ENCODE measurements around the gene NAA38. TPM values are rescaled to one million over a fixed set of nuclear protein-coding genes. Genes with fewer than 3 reads are reported as not detected.

Gene NAA38
- total and polyA plus RNA-seq, 2 experiments from 2014 or later: 17.1 to 74.8 TPM

DNA sequence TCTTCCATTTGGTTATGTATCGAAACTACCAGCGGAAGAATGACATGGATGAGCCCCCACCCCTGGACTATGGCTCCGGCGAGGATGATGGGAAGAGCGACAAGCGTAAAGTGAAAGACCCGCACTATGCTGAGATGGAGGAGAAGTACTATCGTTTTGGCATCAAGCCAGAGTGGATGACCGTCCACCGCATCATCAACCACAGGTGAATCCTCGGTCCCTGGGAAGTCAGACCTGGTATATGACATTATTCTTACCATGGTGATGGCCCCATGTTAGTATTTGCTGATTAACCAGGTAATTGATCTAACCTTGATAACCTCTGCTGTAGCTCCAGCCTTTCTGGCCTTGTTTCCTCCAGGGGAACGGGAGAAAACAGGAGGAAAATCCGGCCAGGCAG is 39.7 kb upstream of the NAA38 start (continued):
- TF ChIP-seq, protein P1, sequence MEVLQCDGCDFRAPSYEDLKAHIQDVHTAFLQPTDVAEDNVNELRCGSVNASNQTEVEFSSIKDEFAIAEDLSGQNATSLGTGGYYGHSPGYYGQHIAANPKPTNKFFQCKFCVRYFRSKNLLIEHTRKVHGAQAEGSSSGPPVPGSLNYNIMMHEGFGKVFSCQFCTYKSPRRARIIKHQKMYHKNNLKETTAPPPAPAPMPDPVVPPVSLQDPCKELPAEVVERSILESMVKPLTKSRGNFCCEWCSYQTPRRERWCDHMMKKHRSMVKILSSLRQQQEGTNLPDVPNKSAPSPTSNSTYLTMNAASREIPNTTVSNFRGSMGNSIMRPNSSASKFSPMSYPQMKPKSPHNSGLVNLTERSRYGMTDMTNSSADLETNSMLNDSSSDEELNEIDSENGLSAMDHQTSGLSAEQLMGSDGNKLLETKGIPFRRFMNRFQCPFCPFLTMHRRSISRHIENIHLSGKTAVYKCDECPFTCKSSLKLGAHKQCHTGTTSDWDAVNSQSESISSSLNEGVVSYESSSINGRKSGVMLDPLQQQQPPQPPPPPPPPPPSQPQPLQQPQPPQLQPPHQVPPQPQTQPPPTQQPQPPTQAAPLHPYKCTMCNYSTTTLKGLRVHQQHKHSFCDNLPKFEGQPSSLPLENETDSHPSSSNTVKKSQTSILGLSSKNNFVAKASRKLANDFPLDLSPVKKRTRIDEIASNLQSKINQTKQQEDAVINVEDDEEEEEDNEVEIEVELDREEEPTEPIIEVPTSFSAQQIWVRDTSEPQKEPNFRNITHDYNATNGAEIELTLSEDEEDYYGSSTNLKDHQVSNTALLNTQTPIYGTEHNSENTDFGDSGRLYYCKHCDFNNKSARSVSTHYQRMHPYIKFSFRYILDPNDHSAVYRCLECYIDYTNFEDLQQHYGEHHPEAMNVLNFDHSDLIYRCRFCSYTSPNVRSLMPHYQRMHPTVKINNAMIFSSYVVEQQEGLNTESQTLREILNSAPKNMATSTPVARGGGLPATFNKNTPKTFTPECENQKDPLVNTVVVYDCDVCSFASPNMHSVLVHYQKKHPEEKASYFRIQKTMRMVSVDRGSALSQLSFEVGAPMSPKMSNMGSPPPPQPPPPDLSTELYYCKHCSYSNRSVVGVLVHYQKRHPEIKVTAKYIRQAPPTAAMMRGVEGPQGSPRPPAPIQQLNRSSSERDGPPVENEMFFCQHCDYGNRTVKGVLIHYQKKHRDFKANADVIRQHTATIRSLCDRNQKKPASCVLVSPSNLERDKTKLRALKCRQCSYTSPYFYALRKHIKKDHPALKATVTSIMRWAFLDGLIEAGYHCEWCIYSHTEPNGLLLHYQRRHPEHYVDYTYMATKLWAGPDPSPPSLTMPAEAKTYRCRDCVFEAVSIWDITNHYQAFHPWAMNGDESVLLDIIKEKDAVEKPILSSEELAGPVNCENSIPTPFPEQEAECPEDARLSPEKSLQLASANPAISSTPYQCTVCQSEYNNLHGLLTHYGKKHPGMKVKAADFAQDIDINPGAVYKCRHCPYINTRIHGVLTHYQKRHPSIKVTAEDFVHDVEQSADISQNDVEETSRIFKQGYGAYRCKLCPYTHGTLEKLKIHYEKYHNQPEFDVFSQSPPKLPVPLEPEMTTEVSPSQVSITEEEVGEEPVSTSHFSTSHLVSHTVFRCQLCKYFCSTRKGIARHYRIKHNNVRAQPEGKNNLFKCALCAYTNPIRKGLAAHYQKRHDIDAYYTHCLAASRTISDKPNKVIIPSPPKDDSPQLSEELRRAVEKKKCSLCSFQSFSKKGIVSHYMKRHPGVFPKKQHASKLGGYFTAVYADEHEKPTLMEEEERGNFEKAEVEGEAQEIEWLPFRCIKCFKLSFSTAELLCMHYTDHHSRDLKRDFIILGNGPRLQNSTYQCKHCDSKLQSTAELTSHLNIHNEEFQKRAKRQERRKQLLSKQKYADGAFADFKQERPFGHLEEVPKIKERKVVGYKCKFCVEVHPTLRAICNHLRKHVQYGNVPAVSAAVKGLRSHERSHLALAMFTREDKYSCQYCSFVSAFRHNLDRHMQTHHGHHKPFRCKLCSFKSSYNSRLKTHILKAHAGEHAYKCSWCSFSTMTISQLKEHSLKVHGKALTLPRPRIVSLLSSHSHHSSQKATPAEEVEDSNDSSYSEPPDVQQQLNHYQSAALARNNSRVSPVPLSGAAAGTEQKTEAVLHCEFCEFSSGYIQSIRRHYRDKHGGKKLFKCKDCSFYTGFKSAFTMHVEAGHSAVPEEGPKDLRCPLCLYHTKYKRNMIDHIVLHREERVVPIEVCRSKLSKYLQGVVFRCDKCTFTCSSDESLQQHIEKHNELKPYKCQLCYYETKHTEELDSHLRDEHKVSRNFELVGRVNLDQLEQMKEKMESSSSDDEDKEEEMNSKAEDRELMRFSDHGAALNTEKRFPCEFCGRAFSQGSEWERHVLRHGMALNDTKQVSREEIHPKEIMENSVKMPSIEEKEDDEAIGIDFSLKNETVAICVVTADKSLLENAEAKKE (CRISPR knock-in tag; IDR thresholded peaks at IDR 0.05): no peak
- TF ChIP-seq NANOG (IDR thresholded peaks at IDR 0.05; ENCODE audit: borderline replicate concordance): no peak

DNA sequence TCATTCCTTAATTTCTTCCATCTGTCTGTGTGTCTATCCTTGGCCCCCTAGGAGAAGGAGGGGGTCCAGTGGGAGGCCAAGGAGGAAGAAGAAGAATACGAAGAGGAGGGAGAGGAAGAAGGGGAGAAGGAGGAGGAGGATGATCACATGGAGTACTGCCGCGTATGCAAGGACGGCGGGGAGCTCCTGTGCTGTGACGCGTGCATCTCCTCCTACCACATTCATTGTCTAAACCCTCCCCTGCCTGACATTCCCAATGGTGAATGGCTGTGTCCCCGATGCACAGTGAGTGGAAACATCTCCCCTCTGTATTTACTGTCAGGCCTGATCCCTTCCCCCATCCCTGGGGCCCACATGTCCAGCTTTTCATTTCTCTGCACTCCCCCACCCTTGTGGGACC is 37.5 kb upstream of the NAA38 start:
- DNase-seq (ENCODE audit: low spot score): no peak
- Mint-ChIP-seq H3K9me3 (no peaks in the 10 kb centered on the region), H3K36me3 (ENCODE audit: low read depth) (peaks cover 23% of the 10 kb centered on the region), H3K27me3 (ENCODE audit: insufficient read depth, low read depth, poor library complexity) (peaks cover 8% of the 10 kb centered on the region), H3K4me1 (no peaks in the 10 kb centered on the region), H3K27ac (no peak overlapping the region), H3K4me3 (no peak overlapping the region)
- Histone ChIP-seq H3K4me2 (no peak overlapping the region), H3K27me3 (ENCODE audit: insufficient read depth) (no peaks in the 10 kb centered on the region), H3F3A (replicated peaks; ENCODE audit: low read depth) (no peaks in the 10 kb centered on the region), H2AFZ (no peak overlapping the region), H3K4me3 (no peak overlapping the region), H3K27ac (ENCODE audit: low read depth) (no peak overlapping the region), H3K9me2 (ENCODE audit: insufficient read depth) (no peaks in the 10 kb centered on the region), H3K79me2 (replicated peaks; ENCODE audit: insufficient read depth) (no peaks in the 10 kb centered on the region), H3K36me3 (ENCODE audit: insufficient read depth) (0 out of 2 replicates have a peak, but pooled peaks cover 3% of the 10 kb centered on the region), H4K20me1 (replicated peaks; ENCODE audit: insufficient read depth) (no peaks in the 10 kb centered on the region), H3K4me1 (ENCODE audit: insufficient read depth) (no peaks in the 10 kb centered on the region)
- ATAC-seq: no peak
- TF ChIP-seq STAT1 (IDR thresholded peaks at IDR 0.05; ENCODE audit: unreplicated experiment) (no peak), POLR2AphosphoS5 (IDR thresholded peaks at IDR 0.05; ENCODE audit: low read depth) (no peak), ZNF331 (CRISPR knock-in tag; IDR thresholded peaks at IDR 0.05; ENCODE audit: low read depth) (no peak), CREB1 (CRISPR knock-in tag; IDR thresholded peaks at IDR 0.05; ENCODE audit: low read depth) (no peak), JUNB (IDR thresholded peaks at IDR 0.05; ENCODE audit: unreplicated experiment) (no peak)
- TF ChIP-seq, protein P2, sequence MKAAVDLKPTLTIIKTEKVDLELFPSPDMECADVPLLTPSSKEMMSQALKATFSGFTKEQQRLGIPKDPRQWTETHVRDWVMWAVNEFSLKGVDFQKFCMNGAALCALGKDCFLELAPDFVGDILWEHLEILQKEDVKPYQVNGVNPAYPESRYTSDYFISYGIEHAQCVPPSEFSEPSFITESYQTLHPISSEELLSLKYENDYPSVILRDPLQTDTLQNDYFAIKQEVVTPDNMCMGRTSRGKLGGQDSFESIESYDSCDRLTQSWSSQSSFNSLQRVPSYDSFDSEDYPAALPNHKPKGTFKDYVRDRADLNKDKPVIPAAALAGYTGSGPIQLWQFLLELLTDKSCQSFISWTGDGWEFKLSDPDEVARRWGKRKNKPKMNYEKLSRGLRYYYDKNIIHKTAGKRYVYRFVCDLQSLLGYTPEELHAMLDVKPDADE (IDR thresholded peaks at IDR 0.05): no peak
- TF ChIP-seq, protein P3, sequence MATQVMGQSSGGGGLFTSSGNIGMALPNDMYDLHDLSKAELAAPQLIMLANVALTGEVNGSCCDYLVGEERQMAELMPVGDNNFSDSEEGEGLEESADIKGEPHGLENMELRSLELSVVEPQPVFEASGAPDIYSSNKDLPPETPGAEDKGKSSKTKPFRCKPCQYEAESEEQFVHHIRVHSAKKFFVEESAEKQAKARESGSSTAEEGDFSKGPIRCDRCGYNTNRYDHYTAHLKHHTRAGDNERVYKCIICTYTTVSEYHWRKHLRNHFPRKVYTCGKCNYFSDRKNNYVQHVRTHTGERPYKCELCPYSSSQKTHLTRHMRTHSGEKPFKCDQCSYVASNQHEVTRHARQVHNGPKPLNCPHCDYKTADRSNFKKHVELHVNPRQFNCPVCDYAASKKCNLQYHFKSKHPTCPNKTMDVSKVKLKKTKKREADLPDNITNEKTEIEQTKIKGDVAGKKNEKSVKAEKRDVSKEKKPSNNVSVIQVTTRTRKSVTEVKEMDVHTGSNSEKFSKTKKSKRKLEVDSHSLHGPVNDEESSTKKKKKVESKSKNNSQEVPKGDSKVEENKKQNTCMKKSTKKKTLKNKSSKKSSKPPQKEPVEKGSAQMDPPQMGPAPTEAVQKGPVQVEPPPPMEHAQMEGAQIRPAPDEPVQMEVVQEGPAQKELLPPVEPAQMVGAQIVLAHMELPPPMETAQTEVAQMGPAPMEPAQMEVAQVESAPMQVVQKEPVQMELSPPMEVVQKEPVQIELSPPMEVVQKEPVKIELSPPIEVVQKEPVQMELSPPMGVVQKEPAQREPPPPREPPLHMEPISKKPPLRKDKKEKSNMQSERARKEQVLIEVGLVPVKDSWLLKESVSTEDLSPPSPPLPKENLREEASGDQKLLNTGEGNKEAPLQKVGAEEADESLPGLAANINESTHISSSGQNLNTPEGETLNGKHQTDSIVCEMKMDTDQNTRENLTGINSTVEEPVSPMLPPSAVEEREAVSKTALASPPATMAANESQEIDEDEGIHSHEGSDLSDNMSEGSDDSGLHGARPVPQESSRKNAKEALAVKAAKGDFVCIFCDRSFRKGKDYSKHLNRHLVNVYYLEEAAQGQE (IDR thresholded peaks at IDR 0.05; ENCODE audit: unreplicated experiment): no peak
